NCI-H748 treated with DMSO at 0.1 percent for 48 hours (cell line): ENCODE measurements around the gene GTF3A.

Source experiments
- DNase-seq: peaks from one replicate; lab custom pipeline; 2025; lab: John Stamatoyannopoulos, UW

GTF3A gene

DNA sequence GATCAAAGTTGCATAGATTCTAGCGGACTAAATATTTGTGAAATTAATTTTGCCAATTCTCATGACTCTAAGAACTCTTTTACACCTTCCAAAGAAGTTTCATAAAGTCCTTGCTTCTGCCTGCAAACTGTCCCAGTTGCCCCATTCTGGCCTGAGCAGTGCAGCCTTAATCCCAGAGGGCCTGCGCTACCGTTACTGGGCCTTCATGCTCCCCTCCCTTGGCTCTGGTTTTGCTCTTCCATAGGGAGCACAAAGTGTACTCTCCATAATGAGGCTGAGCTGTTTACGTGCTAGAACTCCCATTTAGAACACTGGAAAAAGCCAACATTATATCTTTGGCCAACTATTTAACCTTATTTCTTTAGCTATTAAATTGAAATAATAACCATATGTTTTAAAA is 23.9 kb downstream of the GTF3A start:
- DNase-seq, result no peak

DNA sequence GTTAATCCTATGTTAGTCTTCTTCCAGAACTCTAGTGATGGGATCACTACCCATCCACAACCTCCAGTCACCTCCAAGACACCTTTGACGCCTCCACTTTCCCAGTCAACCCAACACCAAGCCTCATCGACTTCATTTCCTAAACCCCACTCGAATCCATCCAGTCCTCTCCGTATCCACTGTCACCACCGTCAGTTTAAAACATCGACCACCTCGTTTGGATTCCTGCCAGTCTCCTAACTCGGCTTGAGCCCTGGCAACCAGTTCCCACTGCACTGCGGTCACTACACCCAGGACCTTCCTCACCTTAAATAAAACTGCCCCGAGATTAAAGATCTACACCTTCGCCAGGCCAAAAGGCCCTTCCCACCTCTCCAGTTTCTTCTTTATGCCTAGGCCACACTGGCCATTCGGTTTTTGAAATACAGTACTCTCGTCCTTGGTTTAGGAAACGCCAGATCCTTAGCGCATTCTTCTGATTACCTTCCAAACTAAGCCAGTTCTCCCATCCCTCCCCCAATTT is 24.7 kb downstream of the GTF3A start:
- peak; percentile 71 for DNase-seq

DNA sequence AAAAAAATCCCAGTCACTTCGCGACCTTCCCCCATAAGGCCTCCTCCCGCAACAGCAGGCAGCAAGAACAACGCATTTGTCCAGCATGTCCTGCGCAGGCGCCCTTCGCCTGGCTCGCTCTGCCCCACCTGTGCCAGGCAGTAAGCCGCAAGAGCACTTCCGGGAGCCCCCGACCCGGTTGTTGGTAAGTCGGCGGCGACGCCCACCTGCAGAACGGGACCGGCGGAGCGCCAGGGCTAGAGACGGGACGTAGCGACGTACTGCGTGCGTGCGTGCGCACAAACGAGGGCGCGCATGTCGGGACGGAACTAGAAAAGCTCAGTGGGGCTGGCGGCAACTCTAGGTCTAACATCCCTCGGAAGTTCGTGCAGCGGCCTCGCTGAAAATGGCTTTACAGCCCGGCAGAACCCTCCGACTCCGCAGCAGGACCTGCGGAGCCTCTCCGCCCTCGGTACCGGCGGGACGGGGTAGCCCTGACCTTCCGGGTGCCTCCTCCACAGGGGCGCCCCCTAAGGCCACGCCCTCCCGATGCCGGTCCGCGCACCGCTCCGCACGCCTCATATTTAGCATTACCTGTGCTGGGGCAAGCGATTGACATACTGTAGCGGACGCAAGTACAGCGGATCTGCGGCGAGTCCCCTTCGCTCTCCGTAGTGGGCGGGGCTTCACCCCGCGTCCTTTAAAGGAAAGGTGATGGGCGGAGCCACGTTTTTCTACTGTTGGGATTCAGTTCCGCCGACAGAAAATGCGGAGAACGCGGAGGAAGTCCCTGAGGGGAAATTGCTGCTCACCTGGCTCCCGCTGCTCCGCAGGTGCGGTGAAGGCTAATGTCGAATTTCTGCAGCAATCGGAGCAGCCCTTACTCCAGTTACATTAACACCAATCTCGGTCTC is 25.8 kb downstream of the GTF3A start, which contains the start of gene MTIF3:
MTIF3 (minus strand) TSS at position 629 of the 893 bp plus-strand sequence. CDS start 10,116 bp downstream, outside the sequence.
- peak; percentile 100 for DNase-seq

DNA sequence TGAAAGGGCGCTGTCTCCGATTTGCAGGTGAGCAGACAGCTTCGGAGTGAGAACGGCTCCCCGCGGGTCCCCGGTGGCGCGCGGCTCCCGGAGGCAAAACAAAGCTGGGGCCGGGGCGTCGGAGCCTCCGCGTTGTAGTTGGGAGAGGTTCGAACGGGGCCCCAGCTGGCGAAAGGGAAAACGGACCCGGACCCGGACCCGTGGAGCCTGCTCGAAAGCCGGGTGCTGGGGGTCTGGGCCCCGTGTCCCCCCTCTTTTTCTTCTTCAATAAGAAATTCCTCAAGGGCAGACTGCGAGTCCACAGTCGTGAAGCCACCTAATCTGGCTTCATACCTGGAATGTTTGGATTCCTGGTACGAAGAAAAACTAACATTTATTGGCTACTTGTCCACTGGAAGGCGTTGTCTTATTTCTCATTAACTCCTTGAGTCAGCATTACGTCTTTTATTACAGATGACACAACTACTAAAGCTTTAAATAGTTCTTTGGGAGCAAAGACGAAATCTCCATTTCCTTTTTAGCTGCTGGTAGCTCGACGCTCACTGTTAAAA is 26.6 kb downstream of the GTF3A start:
- peak; percentile 57 for DNase-seq

DNA sequence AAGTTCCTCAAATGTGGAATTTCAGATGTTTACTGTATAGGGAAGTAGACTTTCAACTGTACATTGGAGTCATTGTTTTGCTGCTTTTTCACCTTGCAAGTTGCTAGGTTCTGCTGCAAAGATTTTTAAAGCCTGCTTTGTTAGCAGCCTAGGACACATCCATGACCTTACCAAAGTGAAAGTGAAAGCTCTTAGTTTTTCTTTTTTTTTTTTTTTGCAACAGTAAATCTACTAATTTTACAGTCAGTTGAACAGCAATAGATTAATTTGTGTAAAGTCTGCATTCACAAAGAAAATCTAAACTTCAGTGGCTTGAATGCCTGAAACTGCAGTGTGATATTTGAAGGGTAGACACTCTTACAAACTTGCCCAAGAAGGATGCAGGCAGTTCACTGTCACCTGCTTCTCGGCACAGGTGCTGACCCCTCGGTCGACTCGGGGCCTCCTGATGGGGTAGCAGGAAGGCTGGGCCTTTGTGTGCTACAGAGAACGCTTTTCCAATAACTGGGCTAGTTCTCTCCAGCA is 31.0 kb downstream of the GTF3A start:
- no peak for DNase-seq

DNA sequence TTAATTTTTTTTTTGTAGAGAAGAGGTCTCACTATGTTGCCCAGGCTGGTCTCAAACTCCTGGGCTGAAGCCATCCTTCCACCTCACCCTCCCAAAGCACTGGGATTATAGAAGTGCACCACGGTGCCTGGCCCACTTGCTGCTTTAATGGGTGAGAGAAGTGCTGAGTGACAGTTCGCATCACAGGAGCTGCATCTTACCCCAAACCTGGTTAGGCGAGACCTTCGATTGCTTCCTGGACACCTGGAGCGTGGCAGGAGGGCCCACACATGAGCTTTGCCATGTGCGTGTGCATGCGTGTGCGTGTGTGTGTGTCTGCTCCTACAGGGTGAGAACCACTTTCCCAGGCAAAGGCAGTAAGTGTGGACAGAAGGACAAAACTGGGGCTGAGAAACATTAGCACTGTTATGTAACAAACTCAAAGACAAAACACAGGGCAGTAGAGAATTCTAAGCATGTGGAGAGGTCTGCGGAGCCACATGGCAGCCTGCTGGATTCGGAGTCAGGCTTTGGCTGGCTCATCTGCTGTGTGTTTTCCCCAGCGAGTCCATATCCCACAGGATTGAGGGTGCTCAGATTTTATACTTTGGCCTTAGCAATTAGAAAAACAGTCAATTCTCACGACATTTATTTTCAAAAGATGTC is 37.6 kb downstream of the GTF3A start:
- DNase-seq, result no peak

DNA sequence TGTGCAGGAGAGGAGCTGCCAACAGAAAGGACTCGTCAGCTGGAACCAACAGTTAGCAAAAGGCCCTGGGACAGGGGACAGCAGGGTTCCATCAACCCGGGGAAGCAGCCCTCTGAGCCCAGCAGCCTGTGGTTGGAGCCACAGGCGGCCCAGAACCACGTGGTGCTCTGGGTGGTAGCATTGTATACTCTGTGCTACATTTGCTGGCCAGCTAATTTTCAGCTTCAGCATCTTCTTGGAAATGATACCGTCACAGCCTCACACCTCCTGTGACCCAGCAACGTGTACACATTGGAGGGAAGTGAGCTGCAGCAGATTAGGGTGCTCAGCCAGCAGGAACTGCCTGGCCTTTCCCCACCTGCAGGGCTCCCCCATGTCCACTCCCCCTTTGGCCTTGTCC is 39.1 kb downstream of the GTF3A start:
- DNase-seq, result no peak

DNA sequence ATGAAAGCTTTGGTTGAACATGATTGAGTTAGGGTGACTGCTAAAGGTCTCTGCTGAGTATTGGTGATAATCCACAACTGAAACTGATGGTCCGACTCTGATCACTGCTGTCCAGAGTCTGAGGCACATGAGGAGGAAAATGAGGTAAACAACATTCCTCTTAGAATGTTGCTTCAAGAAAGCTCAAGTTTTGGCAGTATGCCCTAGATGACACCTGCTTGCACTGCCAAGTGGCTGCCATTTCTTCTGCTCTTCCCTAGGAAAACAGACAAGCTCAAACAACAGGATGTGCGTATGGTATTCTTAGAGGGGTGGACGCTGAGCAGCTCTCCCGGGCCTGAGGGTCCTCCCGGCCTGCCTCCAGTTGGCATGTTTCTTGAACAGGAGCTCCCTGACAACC is 41.2 kb downstream of the GTF3A start:
- no peak for DNase-seq

DNA sequence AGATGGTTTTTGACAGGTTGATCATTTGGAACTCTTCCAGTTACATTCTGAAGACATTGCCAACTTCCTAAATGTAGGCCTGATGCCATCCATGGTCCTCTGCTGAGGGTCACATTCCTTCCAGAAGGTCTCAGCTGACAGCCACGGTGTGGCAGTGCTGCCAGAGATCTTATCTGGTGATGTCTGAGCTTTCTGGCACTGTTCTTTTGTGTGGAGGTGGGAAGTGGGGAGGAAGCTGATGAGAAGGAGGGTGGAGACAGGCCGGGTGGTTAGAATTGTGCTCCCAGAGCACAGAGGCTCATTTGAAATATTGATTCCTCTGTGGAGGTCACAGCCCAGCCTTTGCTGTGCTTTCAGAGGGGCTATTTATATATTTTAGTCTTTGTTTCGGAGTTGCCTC is 42.1 kb downstream of the GTF3A start:
- no peak for DNase-seq

DNA sequence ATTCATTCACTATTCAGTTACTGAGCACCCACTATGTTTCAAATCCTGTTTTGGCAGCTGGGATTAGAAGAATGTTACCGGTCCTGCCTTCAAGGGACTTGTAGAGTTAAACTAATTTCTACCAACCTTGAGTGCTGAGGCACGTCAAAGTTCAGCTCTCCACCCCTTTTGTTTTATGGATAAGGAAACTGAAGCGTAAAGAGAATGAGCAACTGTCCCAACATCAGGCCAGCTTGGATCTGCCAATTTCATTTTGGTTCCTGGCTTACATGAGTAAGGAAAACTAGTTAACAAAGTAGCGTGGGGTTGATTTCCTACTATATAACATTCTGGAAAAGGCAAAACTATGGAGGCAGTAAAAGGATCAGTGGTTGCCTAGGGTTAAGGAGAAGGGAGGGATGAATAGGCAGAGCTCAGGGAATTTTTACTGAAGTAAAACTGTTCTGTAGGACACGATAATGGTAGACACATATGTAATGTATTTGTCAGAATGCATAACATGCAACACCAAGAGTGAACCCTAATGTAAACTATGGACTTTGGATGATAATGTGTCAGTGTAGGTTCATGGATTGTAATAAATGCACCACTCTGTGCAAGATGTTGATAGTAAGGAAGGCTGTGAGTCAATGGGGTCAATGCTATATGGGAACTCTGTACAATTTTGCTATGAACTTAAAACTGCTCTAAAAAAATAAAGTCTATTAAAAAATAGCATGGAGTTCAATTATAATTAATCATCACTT is 45.8 kb downstream of the GTF3A start:
- DNase-seq, result no peak

DNA sequence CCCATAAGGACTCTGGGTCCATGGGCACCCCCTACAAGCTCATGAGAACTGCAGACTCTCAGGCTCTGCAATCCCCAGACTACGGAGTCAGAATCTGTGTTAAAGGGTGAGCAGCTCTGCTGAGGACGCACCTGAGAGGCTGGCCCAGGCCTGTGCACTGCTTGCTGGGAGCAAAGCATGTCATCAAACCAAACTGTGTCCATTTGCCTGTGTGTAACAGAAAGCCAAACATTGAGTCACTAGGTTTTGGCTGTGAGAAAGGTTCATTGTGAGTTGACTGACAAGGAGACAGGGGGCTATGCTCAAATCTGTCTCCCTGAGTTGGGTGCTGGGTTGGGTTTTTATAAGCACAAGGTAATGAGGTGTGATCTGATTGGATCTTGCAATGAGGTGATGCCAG is 48.0 kb downstream of the GTF3A start:
- DNase-seq, result no peak

DNA sequence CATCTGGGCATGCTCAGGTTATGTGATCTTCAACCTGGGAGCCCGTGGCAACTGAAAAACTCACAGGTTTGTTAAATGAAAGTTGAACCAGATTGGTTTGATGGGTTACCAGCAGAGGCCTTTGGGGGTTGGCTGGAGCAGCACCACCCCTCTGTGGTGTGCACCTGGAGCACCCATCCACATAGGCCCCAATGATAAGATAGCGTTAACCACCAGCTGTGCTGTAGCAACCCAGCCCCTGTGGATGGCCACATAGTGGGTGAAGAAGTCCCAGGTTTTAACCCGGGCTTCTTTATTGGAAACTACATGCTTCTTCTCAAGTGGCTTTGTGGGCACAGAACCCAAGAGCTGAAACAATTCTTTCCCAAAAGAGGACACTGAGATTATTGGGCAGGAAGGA is 48.5 kb downstream of the GTF3A start:
- no peak for DNase-seq

DNA sequence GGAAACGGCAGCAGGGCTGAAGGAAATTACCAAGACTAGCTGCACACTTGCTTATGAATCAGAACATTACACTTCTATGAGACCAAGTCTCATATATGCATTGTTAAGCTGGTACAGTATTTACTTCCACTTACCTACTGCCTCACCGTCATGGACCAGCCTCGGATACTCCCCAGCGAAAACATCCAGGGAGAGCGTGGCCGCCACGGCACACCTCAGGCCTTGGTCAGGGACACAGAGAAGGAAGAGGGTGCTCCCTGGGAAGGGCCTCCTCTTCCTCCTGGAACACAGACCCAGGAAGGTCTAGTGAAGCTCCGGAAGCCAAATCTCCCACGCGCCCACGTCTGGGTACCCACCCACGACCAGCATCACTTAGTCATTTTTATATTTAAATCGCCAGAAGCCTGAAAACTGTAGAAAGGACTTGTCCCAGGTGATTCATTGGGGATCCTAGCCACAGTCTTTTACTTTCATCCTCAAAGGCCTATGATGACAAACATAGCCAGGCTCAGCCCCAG is 50.4 kb downstream of the GTF3A start:
- DNase-seq, result no peak

DNA sequence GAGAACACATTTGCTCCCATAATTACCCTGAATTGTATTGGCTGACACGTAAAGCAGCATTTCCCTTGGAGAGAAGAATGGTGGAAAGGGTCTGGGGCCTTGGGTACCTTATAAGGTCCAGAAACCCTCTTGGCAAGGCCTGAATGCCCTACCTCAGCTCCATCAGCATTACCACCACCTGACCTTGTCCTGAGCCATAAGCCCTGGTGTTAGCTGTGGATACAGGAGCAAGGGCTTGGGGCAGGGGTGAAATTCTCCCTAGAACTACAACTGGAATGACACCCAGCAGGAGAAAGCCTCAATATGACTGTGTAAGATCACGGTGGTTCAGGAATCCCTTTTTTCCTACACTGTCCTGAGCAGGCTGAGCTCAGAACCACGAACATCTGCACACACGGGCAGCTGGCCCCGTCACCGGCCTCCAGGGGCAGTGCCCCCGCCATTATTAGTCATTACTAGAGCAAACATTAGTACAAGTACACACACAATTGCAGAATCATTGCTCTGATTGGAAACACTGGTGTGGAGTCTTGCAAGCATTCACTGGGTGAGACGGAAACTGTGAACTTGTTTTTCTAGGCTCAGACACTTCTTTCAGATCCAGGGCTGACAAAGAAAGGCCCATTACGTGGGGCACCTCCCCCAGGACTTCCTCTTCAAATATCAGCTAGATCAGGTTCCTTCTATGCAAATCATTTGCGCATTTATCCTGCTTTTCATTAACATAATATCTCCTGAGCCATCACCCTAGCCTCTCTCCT is 52.7 kb downstream of the GTF3A start:
- peak; percentile 99 for DNase-seq

DNA sequence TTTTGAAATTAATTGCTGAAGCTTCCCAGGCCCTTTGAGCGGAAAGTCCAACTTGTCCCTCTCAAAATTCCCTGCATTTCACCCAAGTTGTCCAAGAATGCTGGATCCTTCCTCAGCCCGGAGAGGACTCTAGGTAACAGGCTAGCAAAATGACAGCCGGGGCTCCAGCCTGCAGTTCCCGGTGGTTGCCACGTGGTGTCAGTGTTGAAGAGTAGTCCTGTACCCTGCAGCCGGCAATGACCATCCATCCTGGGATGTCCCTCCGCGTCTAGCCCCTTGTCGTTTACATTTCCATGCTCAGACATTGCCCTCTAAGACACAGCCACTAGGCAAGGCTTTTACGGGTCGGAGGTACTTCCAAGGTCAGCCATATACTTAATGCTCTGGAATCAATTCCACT is 57.3 kb downstream of the GTF3A start:
- peak; percentile 94 for DNase-seq

DNA sequence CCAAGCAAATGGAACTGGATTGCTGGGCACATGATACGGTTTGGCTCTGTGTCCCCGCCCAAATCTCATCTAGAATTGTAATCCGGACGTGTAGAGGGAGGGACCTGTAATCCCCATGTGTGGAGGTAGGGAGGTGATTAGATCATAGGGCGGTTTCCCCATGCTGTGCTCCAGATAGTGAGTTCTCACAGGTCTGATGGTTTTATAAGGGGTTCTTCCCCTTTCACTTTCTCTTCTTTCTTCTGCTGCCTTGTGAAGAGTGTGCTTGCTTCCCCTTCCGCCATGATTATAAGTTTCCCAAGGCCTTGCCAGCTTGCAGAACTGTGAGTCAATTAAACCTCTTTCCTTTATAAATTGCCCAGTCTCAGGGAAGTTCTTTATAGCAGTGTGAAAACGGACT is 58.6 kb downstream of the GTF3A start:
- DNase-seq, result no peak

DNA sequence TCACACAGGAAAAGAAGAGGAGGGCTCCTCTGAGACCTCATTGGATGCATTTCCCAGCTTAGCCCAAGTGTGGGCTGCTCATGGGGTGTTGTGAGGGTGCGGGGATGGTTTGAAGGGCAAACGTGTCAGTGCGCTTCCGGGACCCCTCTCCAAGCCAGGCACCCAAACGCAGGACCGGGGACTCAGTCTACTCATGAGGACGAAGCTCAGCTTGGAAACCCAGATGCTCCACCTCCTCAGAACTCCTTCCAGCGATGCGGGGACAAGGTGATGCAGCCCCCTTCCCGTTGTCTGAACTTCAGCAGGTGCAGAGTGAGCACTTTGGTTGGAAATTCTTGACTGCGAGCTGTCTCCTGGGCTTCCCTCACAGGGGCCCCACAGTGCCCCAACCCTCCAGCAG is 59.0 kb downstream of the GTF3A start:
- no peak for DNase-seq
